GM12874 (cell line): ENCODE results near the gene TMEM9B.

Experiments used
- CTCF ChIP-seq: IDR thresholded peaks from 2 replicates; pipeline ENCODE4 v1.5.1; 2011; ENCODE audit warnings: low read depth, mild to moderate bottlenecking, control low read depth, low read length, moderate library complexity; ENCODE audit not compliant: insufficient read depth

TMEM9B gene

GRCh38 chr11:9003573-9004182, 39.4 kb upstream of the TMEM9B start, which contains the start of gene NRIP3:
NRIP3 (minus strand) TSS chr11:9004001; CDS start chr11:9003935, 66 bp downstream.
- TF ChIP-seq CTCF: no peak

- no peak for TF ChIP-seq CTCF
These were observed 38.8 kb upstream of the TMEM9B start for GRCh38 chr11:9002920-9003572.

- no peak for TF ChIP-seq CTCF
These were observed 37.5 kb upstream of the TMEM9B start for GRCh38 chr11:9001736-9002135.

GRCh38 chr11:8998017-8998416, 33.8 kb upstream of the TMEM9B start:
- no peak for TF ChIP-seq CTCF

- TF ChIP-seq CTCF: no peak
These were observed 33.2 kb upstream of the TMEM9B start for GRCh38 chr11:8997451-8997850.

GRCh38 chr11:8989453-8989852, 25.2 kb upstream of the TMEM9B start:
- no peak for TF ChIP-seq CTCF

- TF ChIP-seq CTCF: no peak
These were observed 24.3 kb upstream of the TMEM9B start for GRCh38 chr11:8988329-8989234.
